Subcutaneous abdominal adipose tissue (tissue), 5 donors: ENCODE measurements around the gene GAPDH.

Source experiments
- H3K27ac ChIP-seq: one replicate; pipeline ENCODE4 v1.7.0; 2013; ENCODE audit warnings: low read depth, mild to moderate bottlenecking, inconsistent platforms, low read length, moderate library complexity
- H3K27me3 ChIP-seq, 5 donors: one replicate each; pipeline ENCODE4 v1.7.0; 2013; ENCODE audit warnings: low read length in 5 of 5, inconsistent platforms in 1 of 5; ENCODE audit not compliant: control insufficient read depth in 5 of 5, insufficient read depth in 4 of 5
- H3K36me3 ChIP-seq, 5 donors: one replicate each; pipeline ENCODE4 v1.7.0; 2013; ENCODE audit warnings: low read length in 5 of 5; ENCODE audit not compliant: control insufficient read depth in 5 of 5, insufficient read depth in 5 of 5
- H3K4me1 ChIP-seq, 5 donors: one replicate each; pipeline ENCODE4 v1.7.0; 2013; ENCODE audit warnings: low read length in 5 of 5, mild to moderate bottlenecking in 3 of 5, moderate library complexity in 1 of 5; ENCODE audit not compliant: control insufficient read depth in 5 of 5, insufficient read depth in 5 of 5
- H3K4me3 ChIP-seq, 5 donors: one replicate each; pipeline ENCODE4 v1.7.0; 2013; ENCODE audit warnings: low read length in 5 of 5, low read depth in 1 of 5
- H3K9ac ChIP-seq, 5 donors: one replicate each; pipeline ENCODE4 v1.7.0; 2013; ENCODE audit warnings: low read length in 5 of 5, mild to moderate bottlenecking in 4 of 5, moderate library complexity in 3 of 5
- H3K9me3 ChIP-seq, 5 donors: one replicate each; pipeline ENCODE4 v1.7.0; 2013; ENCODE audit warnings: low read length in 5 of 5; ENCODE audit not compliant: control insufficient read depth in 5 of 5
- donor health status: healthy.
- donor health status: healthy.
- donor health status: healthy.
- donor health status: healthy.
- donor health status: healthy.

GAPDH gene

DNA sequence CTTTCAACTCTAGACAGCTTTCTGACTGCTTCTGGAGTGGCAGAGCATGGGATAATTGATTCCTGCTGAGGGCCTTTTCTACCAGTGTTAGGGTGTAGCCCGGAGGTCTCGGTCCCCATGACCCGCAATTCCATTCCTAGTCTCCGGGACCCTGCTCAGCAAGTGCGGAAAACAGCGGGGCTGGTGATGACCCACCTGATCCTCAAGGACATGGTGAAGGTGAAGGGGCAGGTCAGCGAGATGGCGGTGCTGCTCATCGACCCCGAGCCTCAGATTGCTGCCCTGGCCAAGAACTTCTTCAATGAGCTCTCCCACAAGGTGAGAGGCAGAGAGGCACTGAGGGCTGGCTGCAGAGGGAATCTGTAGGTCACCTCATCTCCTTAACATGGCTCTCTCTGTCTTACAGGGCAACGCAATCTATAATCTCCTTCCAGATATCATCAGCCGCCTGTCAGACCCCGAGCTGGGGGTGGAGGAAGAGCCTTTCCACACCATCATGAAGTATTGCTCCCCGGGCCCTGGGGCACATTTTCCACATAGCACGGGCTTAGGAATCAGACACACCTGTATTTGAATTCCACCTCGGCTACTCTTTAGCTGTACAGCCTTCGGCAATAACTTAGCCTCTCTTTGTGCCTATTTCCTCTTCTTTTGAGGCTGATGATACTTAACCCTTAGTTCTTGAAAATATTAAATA is 5.6 kb upstream of the GAPDH start:
- Histone ChIP-seq H3K27ac (no peak overlapping the region), H3K27me3 (no peaks in the 10 kb centered on the region), H3K4me1 (peaks cover 7 to 20% (median 20%) of the 10 kb centered on the region in 5 donors), H3K36me3 (peaks cover 10 to 73% (median 70%) of the 10 kb centered on the region in 5 donors), H3K9me3 (no peaks in the 10 kb centered on the region), H3K9ac (no peak overlapping the region), H3K4me3 (no peak overlapping the region)

DNA sequence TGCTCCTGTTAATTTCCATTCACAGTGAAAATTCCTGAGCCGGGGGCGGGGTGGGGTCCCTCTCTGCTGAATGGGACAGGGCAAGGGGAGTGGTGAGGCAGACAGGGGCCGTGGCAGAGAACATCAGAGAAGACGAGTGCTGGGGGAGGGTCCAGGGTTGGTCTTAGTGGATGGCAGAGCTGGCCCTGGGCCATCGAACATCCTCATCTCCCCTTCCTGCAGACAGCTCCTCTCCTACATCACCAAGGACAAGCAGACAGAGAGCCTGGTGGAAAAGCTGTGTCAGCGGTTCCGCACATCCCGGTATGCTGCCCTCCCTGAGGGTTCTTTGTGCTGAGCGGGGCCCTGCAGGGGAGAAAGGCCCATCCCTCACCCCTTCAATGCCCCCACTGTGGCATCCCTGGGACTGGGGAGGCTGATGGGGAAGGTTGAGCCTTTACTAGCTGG is 5.0 kb upstream of the GAPDH start:
- peaks cover 6 to 68% (median 64%) of the 10 kb centered on the region in 5 donors for H3K36me3 ChIP-seq
- no peak overlapping the region for H3K4me3 ChIP-seq
- H3K4me1 ChIP-seq, result peaks cover 9 to 25% (median 24%) of the 10 kb centered on the region in 5 donors
- H3K9ac ChIP-seq, result no peak overlapping the region
- H3K9me3 ChIP-seq, result no peaks in the 10 kb centered on the region
- H3K27ac ChIP-seq, result no peak overlapping the region
- no peaks in the 10 kb centered on the region for H3K27me3 ChIP-seq

DNA sequence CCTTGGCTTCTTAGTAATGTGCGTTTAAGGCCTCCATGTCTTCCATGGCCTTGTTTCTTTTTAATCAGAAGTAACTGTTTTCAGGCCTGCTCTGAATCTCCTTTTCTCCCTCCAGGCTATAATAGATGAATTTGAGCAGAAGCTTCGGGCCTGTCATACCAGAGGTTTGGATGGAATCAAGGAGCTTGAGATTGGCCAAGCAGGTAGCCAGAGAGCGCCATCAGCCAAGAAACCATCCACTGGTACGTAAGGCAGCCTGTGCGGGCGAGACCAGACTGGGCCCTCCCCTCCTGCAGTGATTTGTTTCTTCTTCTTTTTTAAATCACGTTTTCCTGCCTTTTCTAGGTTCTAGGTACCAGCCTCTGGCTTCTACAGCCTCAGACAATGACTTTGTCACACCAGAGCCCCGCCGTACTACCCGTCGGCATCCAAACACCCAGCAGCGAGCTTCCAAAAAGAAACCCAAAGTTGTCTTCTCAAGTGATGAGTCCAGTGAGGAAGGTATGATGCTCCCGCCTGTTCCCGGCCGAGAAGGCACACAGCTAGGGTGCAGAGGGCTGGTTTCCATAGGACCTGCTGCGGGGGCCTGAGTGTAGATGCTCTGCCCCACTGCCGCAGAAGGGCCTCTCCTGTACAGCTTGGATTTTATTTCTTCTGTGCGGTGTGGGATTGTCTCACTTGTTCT is 3.6 kb upstream of the GAPDH start:
- H3K27ac ChIP-seq, result no peak overlapping the region
- no peak overlapping the region for H3K9ac ChIP-seq

DNA sequence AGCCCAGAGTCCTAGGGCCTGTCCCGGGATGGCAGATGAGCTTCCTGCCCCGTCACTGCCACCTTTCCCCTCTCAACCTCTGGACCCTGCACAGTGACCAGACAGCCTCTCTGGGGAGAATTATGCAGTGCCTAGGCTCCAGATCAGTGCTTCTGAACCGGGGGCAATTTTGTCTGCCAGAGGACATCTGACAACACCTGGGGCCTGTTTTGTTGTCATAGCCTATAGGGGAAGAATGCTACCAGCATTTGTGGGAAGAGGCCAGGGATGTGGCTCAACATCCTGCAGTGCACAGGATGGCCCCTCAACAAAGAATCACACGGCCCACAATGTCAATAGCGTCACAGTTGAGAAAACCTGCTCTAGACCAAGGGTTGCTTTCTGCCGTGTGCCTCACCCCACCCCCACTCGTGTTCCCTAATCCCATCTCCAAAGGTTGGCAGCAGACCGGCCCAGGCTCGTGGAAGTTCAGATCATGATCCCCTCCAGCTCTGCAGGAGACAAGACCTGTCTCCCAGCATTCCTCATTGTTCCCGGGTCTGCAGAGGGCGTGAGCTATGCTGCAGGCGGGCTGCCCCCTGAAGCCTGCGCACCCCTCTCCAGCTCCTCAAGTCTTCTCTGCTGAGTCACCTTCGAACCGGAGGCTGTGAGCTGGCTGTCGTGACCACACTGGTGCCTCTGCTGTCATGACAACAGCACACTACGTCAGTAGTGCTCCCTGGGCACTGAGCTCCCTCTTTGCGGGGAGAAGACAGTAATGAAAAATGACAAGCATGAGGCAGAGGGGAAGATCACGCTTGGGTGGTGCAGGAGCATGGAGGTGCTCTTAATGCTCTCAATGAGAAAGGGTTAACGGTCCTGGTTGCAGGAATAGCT is 2.0 kb upstream of the GAPDH start:
- Histone ChIP-seq H3K36me3 (peaks cover 4 to 54% (median 52%) of the 10 kb centered on the region in 5 donors), H3K4me3 (peak overlapping the region in 3 of 5 donors; percentile 70 to 89 (median 73)), H3K4me1 (peaks cover 14 to 48% (median 43%) of the 10 kb centered on the region in 5 donors), H3K27me3 (no peaks in the 10 kb centered on the region), H3K9me3 (no peaks in the 10 kb centered on the region), H3K27ac (peak overlapping the region; percentile 96), H3K9ac (peak overlapping the region in 2 of 5 donors; percentile 86 to 89)

More for the DNA sequence above, 3.6 kb upstream of the GAPDH start:
- Histone ChIP-seq H3K4me3 (no peak overlapping the region), H3K4me1 (peaks cover 9 to 37% (median 31%) of the 10 kb centered on the region in 5 donors), H3K9me3 (no peaks in the 10 kb centered on the region), H3K27me3 (no peaks in the 10 kb centered on the region), H3K36me3 (peaks cover 4 to 56% (median 55%) of the 10 kb centered on the region in 5 donors)

DNA sequence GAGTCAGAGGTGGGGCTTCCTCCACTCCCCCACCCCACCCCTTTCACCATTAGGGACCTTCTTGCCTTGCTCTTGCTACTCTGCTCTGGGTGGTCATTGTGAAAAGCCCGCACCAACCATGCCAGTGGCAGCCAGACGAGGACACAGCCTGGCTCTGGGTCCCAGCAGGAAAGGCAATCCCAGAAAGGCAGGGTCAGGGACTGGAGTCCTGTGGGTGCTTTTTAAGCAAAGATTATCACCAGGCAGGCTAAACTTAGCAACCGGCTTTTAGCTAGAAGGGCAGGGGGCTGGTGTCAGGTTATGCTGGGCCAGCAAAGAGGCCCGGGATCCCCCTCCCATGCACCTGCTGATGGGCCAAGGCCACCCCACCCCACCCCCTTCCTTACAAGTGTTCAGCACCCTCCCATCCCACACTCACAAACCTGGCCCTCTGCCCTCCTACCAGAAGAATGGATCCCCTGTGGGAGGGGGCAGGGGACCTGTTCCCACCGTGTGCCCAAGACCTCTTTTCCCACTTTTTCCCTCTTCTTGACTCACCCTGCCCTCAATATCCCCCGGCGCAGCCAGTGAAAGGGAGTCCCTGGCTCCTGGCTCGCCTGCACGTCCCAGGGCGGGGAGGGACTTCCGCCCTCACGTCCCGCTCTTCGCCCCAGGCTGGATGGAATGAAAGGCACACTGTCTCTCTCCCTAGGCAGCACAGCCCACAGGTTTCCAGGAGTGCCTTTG is 1.2 kb upstream of the GAPDH start:
- Histone ChIP-seq H3K9ac (peak overlapping the region; percentile 19 to 90 (median 86)), H3K36me3 (peaks cover 4 to 54% (median 52%) of the 10 kb centered on the region in 5 donors), H3K27me3 (no peaks in the 10 kb centered on the region), H3K9me3 (no peaks in the 10 kb centered on the region), H3K4me3 (peak overlapping the region; percentile 70 to 90 (median 80)), H3K27ac (peak overlapping the region; percentile 96), H3K4me1 (peaks cover 14 to 53% (median 46%) of the 10 kb centered on the region in 5 donors)

DNA sequence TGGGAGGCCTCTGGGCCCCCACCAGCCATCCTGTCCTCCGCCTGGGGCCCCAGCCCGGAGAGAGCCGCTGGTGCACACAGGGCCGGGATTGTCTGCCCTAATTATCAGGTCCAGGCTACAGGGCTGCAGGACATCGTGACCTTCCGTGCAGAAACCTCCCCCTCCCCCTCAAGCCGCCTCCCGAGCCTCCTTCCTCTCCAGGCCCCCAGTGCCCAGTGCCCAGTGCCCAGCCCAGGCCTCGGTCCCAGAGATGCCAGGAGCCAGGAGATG is 729 bp upstream of the GAPDH start:
- Histone ChIP-seq H3K36me3 (peaks cover 4 to 54% (median 52%) of the 10 kb centered on the region in 5 donors), H3K9me3 (no peaks in the 10 kb centered on the region), H3K4me1 (peaks cover 14 to 53% (median 46%) of the 10 kb centered on the region in 5 donors), H3K9ac (peak overlapping the region in 4 of 5 donors; percentile 78 to 90 (median 88)), H3K27me3 (no peaks in the 10 kb centered on the region), H3K27ac (peak overlapping the region; percentile 96), H3K4me3 (peak overlapping the region in 4 of 5 donors; percentile 73 to 90 (median 84))

DNA sequence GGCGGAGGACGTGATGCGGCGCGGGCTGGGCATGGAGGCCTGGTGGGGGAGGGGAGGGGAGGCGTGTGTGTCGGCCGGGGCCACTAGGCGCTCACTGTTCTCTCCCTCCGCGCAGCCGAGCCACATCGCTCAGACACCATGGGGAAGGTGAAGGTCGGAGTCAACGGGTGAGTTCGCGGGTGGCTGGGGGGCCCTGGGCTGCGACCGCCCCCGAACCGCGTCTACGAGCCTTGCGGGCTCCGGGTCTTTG is 303 bp downstream of the GAPDH start:
- peaks cover 4 to 53% (median 52%) of the 10 kb centered on the region in 5 donors for H3K36me3 ChIP-seq
- H3K4me1 ChIP-seq, result peaks cover 14 to 53% (median 46%) of the 10 kb centered on the region in 5 donors
- peak overlapping the region in 4 of 5 donors; percentile 73 to 90 (median 84) for H3K4me3 ChIP-seq
- no peaks in the 10 kb centered on the region for H3K27me3 ChIP-seq
- peak overlapping the region in 4 of 5 donors; percentile 78 to 90 (median 88) for H3K9ac ChIP-seq
- no peaks in the 10 kb centered on the region for H3K9me3 ChIP-seq
- peak overlapping the region; percentile 96 for H3K27ac ChIP-seq

DNA sequence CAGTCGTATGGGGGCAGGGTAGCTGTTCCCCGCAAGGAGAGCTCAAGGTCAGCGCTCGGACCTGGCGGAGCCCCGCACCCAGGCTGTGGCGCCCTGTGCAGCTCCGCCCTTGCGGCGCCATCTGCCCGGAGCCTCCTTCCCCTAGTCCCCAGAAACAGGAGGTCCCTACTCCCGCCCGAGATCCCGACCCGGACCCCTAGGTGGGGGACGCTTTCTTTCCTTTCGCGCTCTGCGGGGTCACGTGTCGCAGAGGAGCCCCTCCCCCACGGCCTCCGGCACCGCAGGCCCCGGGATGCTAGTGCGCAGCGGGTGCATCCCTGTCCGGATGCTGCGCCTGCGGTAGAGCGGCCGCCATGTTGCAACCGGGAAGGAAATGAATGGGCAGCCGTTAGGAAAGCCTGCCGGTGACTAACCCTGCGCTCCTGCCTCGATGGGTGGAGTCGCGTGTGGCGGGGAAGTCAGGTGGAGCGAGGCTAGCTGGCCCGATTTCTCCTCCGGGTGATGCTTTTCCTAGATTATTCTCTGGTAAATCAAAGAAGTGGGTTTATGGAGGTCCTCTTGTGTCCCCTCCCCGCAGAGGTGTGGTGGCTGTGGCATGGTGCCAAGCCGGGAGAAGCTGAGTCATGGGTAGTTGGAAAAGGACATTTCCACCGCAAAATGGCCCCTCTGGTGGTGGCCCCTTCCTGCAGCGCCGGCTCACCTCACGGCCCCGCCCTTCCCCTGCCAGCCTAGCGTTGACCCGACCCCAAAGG is 804 bp downstream of the GAPDH start:
- Histone ChIP-seq H3K4me1 (peaks cover 14 to 55% (median 47%) of the 10 kb centered on the region in 5 donors), H3K36me3 (peaks cover 4 to 53% (median 52%) of the 10 kb centered on the region in 5 donors), H3K9ac (peak overlapping the region; percentile 48 to 90 (median 86)), H3K27ac (peak overlapping the region; percentile 96), H3K9me3 (no peaks in the 10 kb centered on the region), H3K4me3 (peak overlapping the region; percentile 56 to 90 (median 80)), H3K27me3 (no peaks in the 10 kb centered on the region)

DNA sequence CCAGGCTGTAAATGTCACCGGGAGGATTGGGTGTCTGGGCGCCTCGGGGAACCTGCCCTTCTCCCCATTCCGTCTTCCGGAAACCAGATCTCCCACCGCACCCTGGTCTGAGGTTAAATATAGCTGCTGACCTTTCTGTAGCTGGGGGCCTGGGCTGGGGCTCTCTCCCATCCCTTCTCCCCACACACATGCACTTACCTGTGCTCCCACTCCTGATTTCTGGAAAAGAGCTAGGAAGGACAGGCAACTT is 1.3 kb downstream of the GAPDH start:
- H3K4me1 ChIP-seq, result peaks cover 16 to 60% (median 52%) of the 10 kb centered on the region in 5 donors

More for the DNA sequence above, 1.3 kb downstream of the GAPDH start:
- Histone ChIP-seq H3K9ac (peak overlapping the region; percentile 48 to 90 (median 86)), H3K4me3 (peak overlapping the region; percentile 70 to 90 (median 80)), H3K36me3 (peaks cover 0 to 49% (median 49%) of the 10 kb centered on the region in 5 donors), H3K27me3 (no peaks in the 10 kb centered on the region), H3K27ac (peak overlapping the region; percentile 96), H3K9me3 (no peaks in the 10 kb centered on the region)
